Mesendoderm (in vitro differentiated cells): ENCODE results near the gene PLA2G4D.

Experiments
- DNase-seq: peaks from one replicate; pipeline ENCODE4 v3.0.0; 2013
- H2AK5ac ChIP-seq: 2 replicates; pipeline ENCODE4 v1.6.1; 2013; ENCODE audit warnings: low read length, inconsistent platforms
- H2BK120ac ChIP-seq: 2 replicates; pipeline ENCODE4 v1.6.1; 2013; ENCODE audit warnings: low read depth, mild to moderate bottlenecking, low read length, moderate library complexity, mixed read lengths
- H2BK15ac ChIP-seq: replicated peaks from 2 replicates; pipeline ENCODE4 v1.6.1; 2013; ENCODE audit warnings: low read depth, mild to moderate bottlenecking, moderate library complexity
- H2BK5ac ChIP-seq: 2 replicates; pipeline ENCODE4 v1.6.1; 2013; ENCODE audit warnings: low read length, inconsistent platforms
- H3K18ac ChIP-seq: 2 replicates; pipeline ENCODE4 v1.6.1; 2013; ENCODE audit warnings: mild to moderate bottlenecking, low read length, mixed read lengths
- H3K23ac ChIP-seq: one replicate; pipeline ENCODE4 v1.6.1; 2013; ENCODE audit warnings: low read length
- H3K27ac ChIP-seq: 2 replicates; pipeline ENCODE4 v1.5.1; 2013; ENCODE audit warnings: low read depth, mild to moderate bottlenecking, inconsistent platforms, low read length, moderate library complexity
- H3K27me3 ChIP-seq: 2 replicates; pipeline ENCODE4 v1.6.1; 2013; ENCODE audit warnings: low read length, control low read depth, mild to moderate bottlenecking, inconsistent platforms; ENCODE audit not compliant: insufficient read depth, poor library complexity
- H3K36me3 ChIP-seq: 2 replicates; pipeline ENCODE4 v1.6.1; 2013; ENCODE audit warnings: low read length, inconsistent platforms; ENCODE audit not compliant: control insufficient read depth, insufficient read depth
- H3K4ac ChIP-seq: one replicate; pipeline ENCODE4 v1.6.1; 2013; ENCODE audit warnings: low read depth, mild to moderate bottlenecking, low read length, moderate library complexity
- H3K4me1 ChIP-seq: 2 replicates; pipeline ENCODE4 v1.6.1; 2013; ENCODE audit warnings: low read depth, low read length, inconsistent platforms; ENCODE audit not compliant: control insufficient read depth
- H3K4me2 ChIP-seq: 2 replicates; pipeline ENCODE4 v1.6.1; 2013; ENCODE audit warnings: low read length
- H3K4me3 ChIP-seq: 2 replicates; pipeline ENCODE4 v1.5.1; 2013; ENCODE audit warnings: mild to moderate bottlenecking, low read length
- H3K56ac ChIP-seq: one replicate; pipeline ENCODE4 v1.6.1; 2013; ENCODE audit warnings: low read length
- H3K79me1 ChIP-seq: 2 replicates; pipeline ENCODE4 v1.6.1; 2013; ENCODE audit warnings: low read length, inconsistent platforms
- H3K79me2 ChIP-seq: 2 replicates; pipeline ENCODE4 v1.6.1; 2013; ENCODE audit warnings: mild to moderate bottlenecking, low read length; ENCODE audit not compliant: control insufficient read depth, insufficient read depth
- H3K9ac ChIP-seq: 2 replicates; pipeline ENCODE4 v1.6.1; 2013; ENCODE audit warnings: low read length, inconsistent platforms
- H4K5ac ChIP-seq: one replicate; pipeline ENCODE4 v1.6.1; 2013; ENCODE audit warnings: low read length
- H4K8ac ChIP-seq: one replicate; pipeline ENCODE4 v1.6.1; 2013; ENCODE audit warnings: low read depth, mild to moderate bottlenecking, control low read depth, low read length, moderate library complexity
- WGBS: extraction: QIAGEN DNeasy Blood & Tissue Kit; methylation state at CpG from one replicate; pipeline ENCODE4 v1.1.7; 2013; ENCODE audit warnings: low lambda C conversion rate, missing lambda C conversion rate; ENCODE audit not compliant: insufficient coverage; ENCODE audit errors: extremely low coverage; 5-methylcytosine and 5-hydroxymethylcytosine counted together

The PLA2G4D gene

DNA sequence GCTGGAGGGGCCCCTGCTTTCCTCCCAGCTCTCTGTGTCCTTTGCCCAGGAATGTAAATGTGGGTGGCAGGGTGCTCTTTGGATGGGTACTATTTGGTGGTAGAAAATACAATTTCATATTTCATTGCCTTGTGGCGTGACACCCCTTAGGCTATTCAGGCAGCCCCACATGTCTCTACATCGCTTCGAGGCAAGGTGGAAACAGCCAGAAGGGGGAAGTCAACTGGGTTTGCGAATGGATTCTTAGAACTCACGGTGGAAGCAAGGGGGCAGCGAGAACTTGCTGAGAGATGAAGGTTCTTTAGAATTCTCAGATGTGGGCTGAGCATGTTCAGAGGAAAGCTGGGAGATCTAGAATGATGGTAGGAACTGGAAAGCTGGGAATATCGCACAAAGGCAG is 25.3 kb downstream of the PLA2G4D start:
- no peak overlapping the region for H3K18ac ChIP-seq
- H2BK15ac ChIP-seq = no peak overlapping the region
- no peak overlapping the region for H4K8ac ChIP-seq
- H3K79me1 ChIP-seq = no peaks in the 10 kb centered on the region
- no peak overlapping the region for H2AK5ac ChIP-seq
- no peak overlapping the region for H3K4me3 ChIP-seq
- H3K4me2 ChIP-seq = no peak overlapping the region
- peak; percentile 51 for DNase-seq
- no peak overlapping the region for H3K56ac ChIP-seq
- H3K23ac ChIP-seq = no peak overlapping the region
- no peak overlapping the region for H3K4ac ChIP-seq
- no CpG with 5 or more reads among the region's 7 CpGs for WGBS
- no peak overlapping the region for H2BK5ac ChIP-seq
- no peak overlapping the region for H3K9ac ChIP-seq
- no peak overlapping the region for H3K27ac ChIP-seq
- no peak overlapping the region for H4K5ac ChIP-seq
- H3K4me1 ChIP-seq = peaks cover 3% of the 10 kb centered on the region
- no peaks in the 10 kb centered on the region for H3K36me3 ChIP-seq
- no peaks in the 10 kb centered on the region for H3K27me3 ChIP-seq
- H2BK120ac ChIP-seq = no peak overlapping the region
- H3K79me2 ChIP-seq = no peaks in the 10 kb centered on the region

DNA sequence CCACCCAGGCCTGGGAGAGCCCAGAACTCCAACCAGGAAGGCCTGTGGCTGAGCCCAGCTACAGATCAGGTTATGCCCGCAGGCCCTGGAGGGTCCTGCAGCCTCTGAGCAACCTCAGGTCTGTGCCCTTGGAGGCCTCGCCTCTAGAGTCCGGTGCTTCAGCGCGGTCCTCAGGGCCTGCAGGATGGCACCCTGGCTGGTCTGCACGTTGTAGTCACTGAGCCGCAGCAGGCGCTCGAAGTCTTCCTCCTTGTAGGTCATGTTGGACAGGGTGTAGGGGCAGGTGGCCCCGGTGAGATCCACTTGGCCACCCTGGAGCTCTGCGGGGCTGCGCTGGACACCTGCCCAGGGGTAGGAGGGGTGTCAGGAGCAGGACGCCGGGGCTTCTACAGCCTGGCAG is 25.8 kb downstream of the PLA2G4D start:
- Histone ChIP-seq H3K4ac (no peak overlapping the region), H2BK15ac (no peak overlapping the region), H3K79me1 (no peaks in the 10 kb centered on the region), H4K8ac (no peak overlapping the region), H4K5ac (no peak overlapping the region), H3K23ac (no peak overlapping the region), H3K79me2 (no peaks in the 10 kb centered on the region), H2BK120ac (no peak overlapping the region), H3K4me1 (peaks cover 3% of the 10 kb centered on the region), H3K4me3 (no peak overlapping the region), H3K27ac (no peak overlapping the region), H2BK5ac (no peak overlapping the region), H3K56ac (no peak overlapping the region), H3K18ac (no peak overlapping the region), H3K36me3 (no peaks in the 10 kb centered on the region), H2AK5ac (no peak overlapping the region), H3K4me2 (no peak overlapping the region), H3K27me3 (no peaks in the 10 kb centered on the region), H3K9ac (no peak overlapping the region)
- no peak for DNase-seq
- no CpG with 5 or more reads among the region's 14 CpGs for WGBS

DNA sequence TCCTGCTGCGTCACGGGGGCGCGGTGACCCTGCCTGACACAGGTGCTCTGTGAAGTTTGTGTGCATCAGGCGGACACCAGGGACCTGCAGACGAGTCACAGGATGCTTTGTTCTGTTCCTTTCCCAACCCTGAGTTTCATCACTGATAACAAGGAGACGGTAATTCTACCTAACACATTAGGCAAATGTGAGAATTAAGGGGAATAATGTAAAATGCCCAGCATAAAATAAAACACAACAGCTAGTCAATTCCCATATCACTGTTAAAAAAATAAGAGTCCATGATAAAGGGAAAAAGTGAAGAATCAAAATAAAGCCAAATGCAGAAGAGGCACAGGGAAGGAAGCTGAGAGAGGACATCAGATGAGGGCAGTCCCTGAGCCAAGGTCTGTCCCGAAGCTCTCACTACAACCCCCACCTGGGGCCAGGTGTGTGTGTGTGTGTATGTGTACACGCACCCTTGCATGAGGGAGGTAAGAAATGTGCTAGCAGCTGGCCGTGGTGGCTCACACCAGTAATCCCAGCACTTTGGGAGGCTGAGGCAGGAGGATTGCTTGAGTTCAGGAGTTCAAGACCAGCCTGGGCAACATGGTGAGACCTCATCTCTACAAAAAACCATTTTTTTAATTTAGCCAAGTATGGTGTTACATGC is 27.5 kb downstream of the PLA2G4D start:
- Histone ChIP-seq H3K18ac (no peak overlapping the region), H3K9ac (no peak overlapping the region), H3K79me1 (no peaks in the 10 kb centered on the region), H3K36me3 (no peaks in the 10 kb centered on the region), H3K56ac (no peak overlapping the region), H2BK5ac (no peak overlapping the region), H3K4me3 (no peak overlapping the region), H4K5ac (no peak overlapping the region), H4K8ac (no peak overlapping the region), H3K23ac (no peak overlapping the region), H2AK5ac (no peak overlapping the region), H3K79me2 (no peaks in the 10 kb centered on the region), H3K27me3 (no peaks in the 10 kb centered on the region), H3K27ac (no peak overlapping the region), H3K4ac (no peak overlapping the region), H3K4me1 (peaks cover 3% of the 10 kb centered on the region), H3K4me2 (no peak overlapping the region), H2BK120ac (no peak overlapping the region), H2BK15ac (no peak overlapping the region)
- no peak for DNase-seq
- no CpG with 5 or more reads among the region's 10 CpGs for WGBS

- no peak overlapping the region for H2AK5ac ChIP-seq
- H2BK15ac ChIP-seq = no peak overlapping the region
- H3K56ac ChIP-seq = peak overlapping the region; percentile 34
- no peak overlapping the region for H3K27ac ChIP-seq
- peak overlapping the region; percentile 46 for H3K4ac ChIP-seq
- H3K4me3 ChIP-seq = no peak overlapping the region
- no peaks in the 10 kb centered on the region for H3K79me2 ChIP-seq
- H3K4me1 ChIP-seq = peaks cover 3% of the 10 kb centered on the region
- H3K79me1 ChIP-seq = no peaks in the 10 kb centered on the region
- H4K5ac ChIP-seq = no peak overlapping the region
- no peak overlapping the region for H3K9ac ChIP-seq
- H2BK120ac ChIP-seq = no peak overlapping the region
- H3K18ac ChIP-seq = no peak overlapping the region
- DNase-seq = no peak
- no CpG with 5 or more reads among the region's 7 CpGs for WGBS
- H3K36me3 ChIP-seq = no peaks in the 10 kb centered on the region
- peak overlapping the region; percentile 10 for H2BK5ac ChIP-seq
- no peak overlapping the region for H3K23ac ChIP-seq
- H3K27me3 ChIP-seq = no peaks in the 10 kb centered on the region
- no peak overlapping the region for H3K4me2 ChIP-seq
- no peak overlapping the region for H4K8ac ChIP-seq
These were observed 28.9 kb downstream of the PLA2G4D start for GRCh38 chr15:42065468-42065867.

DNA sequence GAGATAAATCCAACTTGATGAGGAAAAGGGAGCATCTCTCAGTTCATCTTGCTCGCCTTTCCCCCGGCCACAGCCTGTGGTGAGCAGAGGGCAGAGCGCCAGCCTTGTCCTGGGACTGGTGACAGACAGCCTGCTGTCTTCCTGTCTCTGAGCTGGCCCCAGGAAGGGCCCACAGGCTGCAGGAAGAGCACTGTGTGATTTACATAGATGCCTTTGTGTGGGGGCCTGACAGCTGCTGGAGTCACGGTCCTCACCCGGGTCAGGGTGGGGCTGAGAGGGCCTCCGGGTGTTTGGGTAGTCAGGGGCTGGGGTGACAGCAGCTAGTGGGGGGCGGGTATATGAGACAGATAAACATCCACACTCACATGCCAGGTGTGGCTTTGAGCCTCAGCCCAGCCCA is 29.3 kb downstream of the PLA2G4D start:
- Histone ChIP-seq H3K27ac (no peak overlapping the region), H3K18ac (no peak overlapping the region), H3K36me3 (no peaks in the 10 kb centered on the region), H3K4me1 (peaks cover 3% of the 10 kb centered on the region), H2AK5ac (no peak overlapping the region), H2BK5ac (peak overlapping the region; percentile 10), H2BK120ac (no peak overlapping the region), H3K9ac (no peak overlapping the region), H2BK15ac (no peak overlapping the region), H3K79me2 (no peaks in the 10 kb centered on the region), H4K5ac (no peak overlapping the region), H3K79me1 (no peaks in the 10 kb centered on the region), H3K4me3 (no peak overlapping the region), H3K4ac (no peak overlapping the region), H3K27me3 (no peaks in the 10 kb centered on the region), H3K23ac (no peak overlapping the region), H4K8ac (no peak overlapping the region), H3K56ac (peak overlapping the region; percentile 34), H3K4me2 (no peak overlapping the region)
- peak; percentile 82 for DNase-seq
- no CpG with 5 or more reads among the region's 7 CpGs for WGBS

GRCh38 chr15:42064271-42064670 is 30.1 kb downstream of the PLA2G4D start:
- Histone ChIP-seq H2BK5ac (peak overlapping the region; percentile 39), H3K79me1 (no peaks in the 10 kb centered on the region), H3K4ac (no peak overlapping the region), H3K56ac (peak overlapping the region; percentile 20), H3K27ac (no peak overlapping the region), H3K27me3 (no peaks in the 10 kb centered on the region), H4K8ac (no peak overlapping the region), H3K23ac (no peak overlapping the region), H3K79me2 (no peaks in the 10 kb centered on the region), H2BK120ac (no peak overlapping the region), H3K4me1 (peaks cover 3% of the 10 kb centered on the region), H3K18ac (no peak overlapping the region), H3K9ac (no peak overlapping the region), H3K36me3 (no peaks in the 10 kb centered on the region), H3K4me3 (no peak overlapping the region), H2AK5ac (peak overlapping the region; percentile 81), H2BK15ac (no peak overlapping the region), H3K4me2 (no peak overlapping the region), H4K5ac (no peak overlapping the region)
- no CpG with 5 or more reads among the region's 4 CpGs for WGBS
- no peak for DNase-seq
